ENCODE results near the gene EEF1AKMT3. TPM values are rescaled to one million over a fixed set of nuclear protein-coding genes. Genes with fewer than 3 reads are reported as not detected.

EEF1AKMT3 gene
- total and polyA plus RNA-seq, 2 of the 4 experiments (the other 2 are of a cell fraction): 3.2 to 8.1 TPM

- Histone ChIP-seq H2AFZ (replicated peaks; ENCODE audit: low read length, poor library complexity) (no peak overlapping the region), H3K27ac (ENCODE audit: insufficient read depth, low read length) (no peak overlapping the region), H2AK9ac (replicated peaks; ENCODE audit: low read depth, low read length, poor library complexity) (no peak overlapping the region), H3K14ac (replicated peaks; ENCODE audit: low read depth, low read length) (no peak overlapping the region), H4K8ac (ENCODE audit: low read depth in 2 of 2, low read length in 2 of 2) (no peak overlapping the region), H3K4me2 (ENCODE audit: low read depth, low read length) (no peak overlapping the region), H2BK5ac (ENCODE audit: low read depth, low read length, poor library complexity, severe bottlenecking) (no peak overlapping the region), H4K91ac (ENCODE audit: insufficient read depth, low read depth, low read length) (no peak overlapping the region), H3K4ac (ENCODE audit: low read depth, low read length) (no peak overlapping the region), H2AK5ac (ENCODE audit: low read depth, low read length) (no peak overlapping the region), H3K9me3 (ENCODE audit: control insufficient read depth, insufficient read depth, low read length) (no peaks in the 10 kb centered on the region), H3K9me1 (ENCODE audit: insufficient read depth, low read length) (peaks cover 15% of the 10 kb centered on the region), H3K27me3 (ENCODE audit: control insufficient read depth, insufficient read depth, low read length) (peaks cover 10% of the 10 kb centered on the region), H3K56ac (ENCODE audit: extremely low read depth, insufficient read depth, low read length) (no peak overlapping the region), H3K9ac (ENCODE audit: low read depth, low read length) (no peak overlapping the region), H2BK20ac (ENCODE audit: low read depth, low read length) (no peak overlapping the region), H4K20me1 (ENCODE audit: insufficient read depth, low read length) (peaks cover 7% of the 10 kb centered on the region; the same call in 1 of the 2 replicates), H4K5ac (ENCODE audit: low read depth, low read length) (no peak overlapping the region), H2BK15ac (ENCODE audit: low read depth, low read length) (no peak overlapping the region), H3K4me3 (ENCODE audit: insufficient read depth, low read depth, low read length) (no peak overlapping the region), H3K18ac (ENCODE audit: low read depth, low read length) (no peak overlapping the region), H3K23ac (ENCODE audit: low read depth, low read length) (no peak overlapping the region; the same call in 1 of the 2 replicates), H3K36me3 (ENCODE audit: control insufficient read depth, insufficient read depth, low read length) (peaks cover 22% of the 10 kb centered on the region), H2BK120ac (ENCODE audit: low read depth, low read length) (no peak overlapping the region), H3K79me1 (ENCODE audit: low read depth in 1 of 2, low read length in 2 of 2) (peaks cover 16 to 36% of the 10 kb centered on the region in 2 experiments; a peak in 3 of 4 replicates), H3K4me1 (ENCODE audit: control insufficient read depth, insufficient read depth, low read length) (peaks cover 7% of the 10 kb centered on the region)
- ChIA-PET CTCF (no interaction called here), POLR2A (ENCODE audit: unreplicated experiment) (no interaction called here)
- no peak for TF ChIP-seq MXI1 (IDR thresholded peaks at IDR 0.05; ENCODE audit: borderline replicate concordance, low read depth, low read length)
- no peak for TF ChIP-seq RCOR1 (IDR thresholded peaks at IDR 0.05; ENCODE audit: insufficient replicate concordance, low read length)
- no peak for TF ChIP-seq RFX5 (IDR thresholded peaks at IDR 0.05; ENCODE audit: low read depth, low read length)
- TF ChIP-seq CEBPB (IDR thresholded peaks at IDR 0.05; ENCODE audit: low read depth, low read length): no peak
- no peak for TF ChIP-seq FOS (IDR thresholded peaks at IDR 0.05; ENCODE audit: low read depth, low read length)
- TF ChIP-seq MAZ (IDR thresholded peaks at IDR 0.05; ENCODE audit: borderline replicate concordance, low read depth, low read length): no peak
- TF ChIP-seq MAFK (IDR thresholded peaks at IDR 0.05; ENCODE audit: low read depth, low read length): no peak
- no peak for TF ChIP-seq ELK1 (IDR thresholded peaks at IDR 0.05; ENCODE audit: borderline replicate concordance, low read depth, low read length)
- no peak for TF ChIP-seq SMC3 (IDR thresholded peaks at IDR 0.05; ENCODE audit: low read depth, low read length)
- TF ChIP-seq CTCF (conservative IDR thresholded peaks at IDR 0.05; ENCODE audit: low read depth, low read length): no peak
- no peak for TF ChIP-seq RAD21 (IDR thresholded peaks at IDR 0.05; ENCODE audit: low read length)
- no peak for TF ChIP-seq CHD1 (IDR thresholded peaks at IDR 0.05; ENCODE audit: low read depth, low read length)
- 23% methylated on average over 1 of the region's 1 CpG; no CpG with 5 or more reads in 1 of the 2 experiments for WGBS, 2 experiments (ENCODE audit: extremely low coverage in 2 of 2, insufficient read length in 1 of 2)
- ATAC-seq (ENCODE audit: low read depth) (no peak), DNase-seq (no peak)
- dilution Hi-C loops (cut with HindIII; ENCODE audit: low sequenced_read_pairs, unreplicated experiment): no loop called here
- in situ Hi-C loops (cut with MboI; ENCODE audit: low sequenced_read_pairs): no loop called here
- BruUV-seq (replicated peaks): no TSS peak
- intact Hi-C loops (cut with micrococcal nuclease): no loop called here
Observed at GRCh38 chr12:57753756-57754337, 18.6 kb upstream of the EEF1AKMT3 start.
